Occipital lobe (tissue), 2 donors: ENCODE measurements around the gene ZBTB43. TPM values are rescaled to one million over a fixed set of nuclear protein-coding genes. Genes with fewer than 3 reads are reported as not detected.
"Not testable (repeated sequence)": the region's sequence is repeated elsewhere in the genome, so short reads cannot be mapped to it uniquely, and the experiment has no call there.

Source experiments
- DNase-seq: peaks from one replicate; lab custom pipeline; 2025; lab: John Stamatoyannopoulos, UW
- total RNA-seq: library from RNA; depleted of rRNA; stranded (reverse); fragments of >200 nt; gene quantifications from one replicate; pipeline ENCODE4 v1.2.3, GENCODE V29; 2014

ZBTB43 gene
- total RNA-seq, 1 donor from 2014 or later, result 57.7 TPM

DNA sequence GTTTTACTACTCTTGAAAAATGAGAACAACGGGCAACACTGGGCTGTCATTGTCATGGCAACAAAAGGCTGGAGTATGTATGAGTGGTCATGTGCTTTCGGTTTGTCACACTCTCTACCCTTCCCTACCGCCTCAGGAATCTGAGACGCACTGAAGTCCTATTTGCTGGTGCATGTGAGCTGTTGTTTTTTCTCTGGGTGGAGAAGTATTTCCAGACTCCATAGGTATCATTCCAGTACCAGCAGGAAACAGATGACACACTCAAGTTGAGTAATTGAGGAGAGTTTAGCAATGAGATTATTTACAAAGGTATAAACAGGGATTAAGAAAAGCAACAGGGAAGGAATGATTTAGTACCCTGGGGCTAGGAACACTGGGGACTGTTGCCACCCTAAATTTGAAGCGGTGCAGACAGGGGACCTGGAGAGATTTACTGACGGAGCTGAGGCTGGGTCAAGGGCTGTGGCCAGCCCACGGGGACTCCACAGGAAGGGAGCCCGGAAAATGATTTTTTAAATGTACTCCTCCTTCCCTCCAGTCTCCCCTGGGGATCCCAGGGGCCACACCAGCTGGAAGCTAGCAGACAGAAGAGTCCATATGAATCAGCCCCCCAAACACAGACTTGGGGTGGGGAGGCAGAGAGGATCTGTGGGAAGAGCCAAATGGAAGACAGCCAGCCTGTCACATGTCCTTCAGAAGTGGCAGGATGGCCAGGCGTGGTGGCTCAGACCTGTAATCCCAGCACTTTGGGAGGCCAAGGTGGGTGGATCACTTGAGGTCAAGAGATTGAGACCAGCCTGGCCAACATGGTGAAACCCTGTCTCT is 13.2 kb upstream of the ZBTB43 start:
- DNase-seq, result no peak

DNA sequence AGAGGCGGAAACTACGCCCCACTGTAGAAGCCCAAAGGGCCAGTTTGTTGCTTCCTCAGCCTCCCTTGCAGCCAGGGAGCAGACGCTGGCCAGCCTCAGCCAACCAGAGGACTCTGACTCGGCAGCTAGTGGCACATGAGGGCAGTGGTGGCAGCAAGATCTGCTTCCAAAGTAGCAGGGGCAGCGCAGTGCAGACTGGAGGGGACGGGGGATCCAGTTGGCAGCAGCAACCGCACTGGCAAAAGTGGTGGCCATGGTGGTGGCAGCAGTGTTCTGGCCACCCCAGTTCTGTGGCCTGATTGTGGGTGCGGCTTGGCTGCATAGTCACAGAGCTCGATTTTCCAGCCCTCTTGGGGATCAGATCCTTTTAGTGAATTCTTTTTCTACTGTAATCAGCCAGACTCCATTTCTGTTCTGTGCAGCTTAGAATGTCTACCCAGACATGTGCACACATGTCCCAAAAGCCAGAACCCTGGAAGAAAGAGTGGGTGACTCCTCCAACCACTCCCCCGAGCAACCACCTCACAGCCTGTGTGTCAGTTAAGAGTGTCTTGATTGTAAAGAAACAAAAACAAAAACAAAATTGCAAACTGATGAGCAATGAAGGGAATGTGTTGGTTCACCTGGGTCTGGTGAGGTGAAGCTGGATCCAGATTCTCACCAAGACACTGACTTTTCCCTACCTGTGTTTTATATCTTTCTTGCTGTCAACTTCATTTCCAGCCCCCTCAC is 11.0 kb upstream of the ZBTB43 start:
- DNase-seq, result no peak

DNA sequence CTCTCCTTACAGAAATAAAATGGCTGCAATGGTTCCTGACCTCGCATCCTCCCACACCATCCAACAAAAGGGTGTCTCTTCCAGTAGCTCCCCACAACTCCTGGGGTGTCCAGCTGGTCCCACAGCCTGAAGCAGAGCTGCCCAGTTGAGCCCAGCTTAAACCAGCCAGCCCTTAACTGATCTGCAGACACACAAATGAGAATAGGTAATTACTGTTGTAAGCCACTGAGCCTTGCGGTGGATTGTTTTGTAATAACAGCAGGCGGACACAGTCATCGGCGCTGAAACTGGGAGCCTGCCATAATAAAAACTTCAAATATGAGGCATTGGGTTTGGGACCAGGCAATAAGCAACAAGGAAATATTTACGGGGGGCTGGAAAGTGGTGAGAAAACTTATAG is 10.4 kb upstream of the ZBTB43 start:
- no peak for DNase-seq

DNA sequence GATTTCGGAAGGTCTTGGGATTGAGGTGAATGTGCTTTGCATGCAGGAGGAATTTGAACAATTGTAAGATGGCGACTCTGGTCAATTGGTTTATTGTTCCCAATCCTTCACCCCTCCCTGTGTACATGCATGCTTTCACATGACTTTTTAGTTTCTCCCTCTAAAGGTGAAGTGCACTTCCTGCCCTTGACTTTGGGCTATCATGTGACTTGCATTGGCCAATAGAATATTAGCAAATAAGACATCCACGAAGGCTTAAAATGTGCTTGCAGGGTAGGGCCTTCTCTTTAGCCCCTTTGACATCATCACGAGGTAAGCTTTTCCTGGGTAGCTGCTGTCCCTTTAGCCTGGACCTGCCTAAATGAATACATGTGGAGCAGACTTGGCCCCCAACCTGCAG is 8.1 kb upstream of the ZBTB43 start:
- DNase-seq, result no peak

DNA sequence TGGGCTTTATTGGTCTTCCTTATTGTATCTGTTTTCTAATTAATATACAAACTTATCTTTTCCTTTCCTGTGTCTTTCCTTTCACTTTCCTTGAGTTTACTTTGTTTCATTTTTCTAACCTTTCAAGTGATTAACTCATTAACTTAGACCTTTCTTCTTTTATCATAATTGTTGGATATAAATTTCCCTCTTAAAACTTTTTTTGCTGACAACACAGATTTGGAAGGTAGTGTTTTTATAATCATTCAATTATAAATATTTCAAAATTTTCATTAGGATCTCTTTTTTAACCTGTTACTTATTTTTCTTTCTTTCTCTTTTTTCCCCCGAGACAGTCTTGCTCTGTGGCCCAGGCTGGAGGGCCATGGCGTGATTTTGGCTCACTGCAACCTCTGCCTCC is 6.9 kb upstream of the ZBTB43 start:
- no peak for DNase-seq

DNA sequence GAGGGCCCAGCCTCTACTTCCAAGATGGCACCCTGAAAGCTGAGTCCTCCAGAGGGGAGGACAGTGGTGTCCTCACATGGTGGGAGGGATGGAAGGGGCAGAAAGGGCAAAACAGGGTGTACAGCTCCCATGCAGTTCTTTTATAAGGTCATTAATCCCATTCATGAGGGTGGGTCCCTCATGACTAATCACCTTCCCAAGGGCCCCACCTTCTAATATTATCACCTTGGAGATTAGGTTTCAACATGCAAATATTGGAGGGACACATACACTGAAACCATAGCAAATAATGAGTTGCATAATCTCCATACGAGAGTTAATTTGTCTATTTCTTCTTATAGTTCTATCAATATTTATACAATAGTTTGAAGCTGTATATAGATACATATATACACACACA is 5.8 kb upstream of the ZBTB43 start:
- no peak for DNase-seq

DNA sequence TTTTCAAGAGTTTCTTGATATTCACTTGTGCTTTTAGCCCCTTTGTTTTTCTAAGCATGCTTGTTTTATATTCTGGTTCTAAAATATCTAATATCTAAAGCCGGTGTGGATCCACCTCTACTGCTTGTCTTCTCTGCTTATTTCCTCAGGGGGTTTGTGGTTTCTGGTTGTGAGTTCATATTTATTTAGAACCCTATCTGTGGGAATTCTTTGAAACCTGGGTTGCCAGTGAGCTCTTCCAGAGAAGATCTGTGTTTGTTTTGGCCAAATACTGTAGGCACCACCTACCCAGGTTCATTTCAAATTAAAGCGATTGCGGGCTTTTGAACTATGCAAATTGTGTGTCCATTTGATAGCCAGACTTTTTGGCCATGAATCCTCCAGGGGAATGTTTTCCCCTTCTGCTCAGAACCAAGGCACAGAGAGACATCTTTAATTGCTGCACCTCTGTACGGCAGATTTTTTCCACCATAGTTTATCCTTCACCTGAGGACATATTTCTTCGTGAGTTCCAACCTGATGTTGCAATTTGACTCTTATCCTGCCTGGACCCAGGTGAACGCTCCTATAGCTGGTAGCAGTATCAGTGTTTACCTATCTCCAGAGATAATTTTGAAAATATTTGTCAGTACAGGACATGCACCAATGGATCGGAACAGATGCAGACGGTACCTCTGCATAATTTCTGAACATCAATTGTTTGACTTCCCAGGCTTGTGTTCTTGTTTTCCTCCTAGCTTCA is 2.4 kb upstream of the ZBTB43 start:
- DNase-seq, result no peak

DNA sequence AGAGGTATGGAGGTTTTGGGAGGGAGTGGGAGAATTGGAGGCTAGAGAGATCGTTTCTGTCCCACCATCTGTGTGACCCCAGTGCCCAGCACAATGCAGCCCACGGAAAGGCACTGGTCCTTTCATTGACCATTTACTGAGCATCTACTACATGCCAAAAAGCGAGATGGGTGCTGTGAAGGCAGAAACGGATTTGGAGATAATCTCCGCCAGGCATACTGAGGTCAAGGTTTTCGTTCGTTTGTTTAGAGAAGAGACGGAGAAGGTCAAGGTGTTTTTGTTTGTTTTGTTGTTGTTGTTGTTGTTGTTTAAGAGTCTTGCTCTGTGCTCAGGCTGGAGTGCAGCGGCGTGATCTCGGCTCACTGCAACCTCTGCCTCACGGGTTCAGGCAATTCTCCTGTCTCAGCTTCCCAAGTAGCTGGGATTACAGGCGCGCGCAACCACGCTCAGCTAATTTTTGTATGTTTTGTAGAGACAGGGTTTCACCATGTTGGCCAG is 593 bp upstream of the ZBTB43 start:
- DNase-seq, result no peak

DNA sequence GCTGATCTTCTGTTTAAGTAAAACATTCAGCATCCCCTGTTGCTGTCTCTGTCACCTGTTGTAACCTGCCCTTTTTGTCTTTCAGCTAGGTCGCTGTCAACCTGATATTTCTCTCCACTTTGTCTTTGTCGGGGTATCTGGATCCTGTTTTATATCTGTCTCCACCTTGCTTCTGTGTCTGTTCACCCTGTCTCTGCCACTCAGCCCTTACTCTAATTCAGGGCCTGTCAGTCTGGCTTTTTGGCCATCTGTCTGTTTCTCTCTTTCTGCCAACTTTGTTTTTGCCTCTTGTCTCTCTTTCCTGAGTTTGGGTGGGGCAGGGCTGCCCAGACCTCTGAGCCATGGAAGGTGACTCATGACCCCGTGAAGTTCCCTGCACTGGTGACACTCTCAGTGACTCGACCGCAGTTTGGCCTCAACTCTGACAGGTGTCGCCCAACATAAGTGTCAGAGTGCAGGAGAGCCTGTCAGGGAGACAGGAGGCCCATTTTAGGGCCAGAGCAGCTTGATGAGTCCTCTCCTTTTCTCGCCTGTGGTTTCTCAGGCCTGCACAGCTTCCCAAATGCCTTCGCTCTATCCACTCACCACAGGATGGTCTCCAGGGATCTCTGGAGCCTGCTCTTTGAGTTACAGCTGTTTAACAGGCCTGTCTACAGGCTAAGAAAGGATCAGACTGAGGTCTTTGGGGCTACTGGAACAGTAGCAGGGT is 868 bp downstream of the ZBTB43 start:
- DNase-seq, result no peak

DNA sequence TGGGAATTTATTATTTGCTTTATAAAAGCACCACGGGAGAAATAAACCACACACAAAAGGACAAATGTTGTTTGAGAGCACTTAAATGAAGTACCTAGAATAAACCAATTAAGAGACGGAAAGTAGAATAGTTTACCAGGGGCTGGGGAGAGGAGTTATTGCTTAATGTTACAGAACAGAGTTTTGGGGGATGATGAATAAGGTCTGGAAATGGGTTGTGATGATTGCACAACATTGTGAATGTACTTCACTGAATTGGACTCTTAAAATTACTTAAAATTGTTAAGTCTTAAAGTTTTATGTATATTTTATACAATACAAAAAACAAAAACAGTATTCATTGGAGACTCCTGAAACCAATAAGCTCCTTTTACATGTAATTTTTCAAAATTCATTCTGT is 1.5 kb downstream of the ZBTB43 start:
- DNase-seq, result no peak

DNA sequence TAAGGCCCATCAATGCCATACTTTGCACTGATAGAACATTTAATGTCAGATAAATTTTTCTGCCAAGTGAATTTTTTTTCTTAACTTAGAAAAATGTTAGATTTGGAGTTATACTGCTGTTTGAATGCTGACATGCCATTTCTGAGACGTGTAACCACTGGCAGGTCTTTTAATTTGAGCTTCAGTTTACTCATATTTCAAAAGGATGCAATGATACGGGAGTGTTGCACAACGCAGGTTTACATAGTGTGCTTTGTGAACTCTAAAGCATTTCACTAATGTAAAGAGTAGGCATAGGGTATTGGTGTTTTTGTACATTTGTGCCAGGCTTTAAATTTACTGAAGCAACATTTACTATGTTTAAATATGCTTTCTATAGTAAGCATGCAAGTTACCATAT is 4.2 kb downstream of the ZBTB43 start:
- DNase-seq, result no peak

DNA sequence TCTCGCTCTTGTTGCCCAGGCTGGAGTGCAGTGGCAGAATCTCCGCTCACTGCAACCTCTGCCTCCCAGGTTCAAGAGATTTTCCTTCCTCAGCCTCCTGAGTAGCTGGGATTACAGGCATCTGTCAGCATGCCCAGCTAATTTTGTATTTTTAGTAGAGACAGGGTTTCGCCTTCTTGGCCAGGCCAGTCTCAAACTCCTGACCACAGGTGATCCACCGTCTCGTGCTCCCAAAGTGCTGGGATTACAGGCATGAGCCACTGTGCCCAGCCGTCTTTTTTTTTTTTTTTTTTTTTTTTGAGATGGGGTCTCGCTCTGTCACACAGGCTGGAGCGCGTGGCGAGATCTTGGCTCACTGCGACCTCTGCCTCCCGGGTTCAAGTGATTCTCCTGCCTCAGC is 5.4 kb downstream of the ZBTB43 start:
- DNase-seq, result not testable (repeated sequence)

DNA sequence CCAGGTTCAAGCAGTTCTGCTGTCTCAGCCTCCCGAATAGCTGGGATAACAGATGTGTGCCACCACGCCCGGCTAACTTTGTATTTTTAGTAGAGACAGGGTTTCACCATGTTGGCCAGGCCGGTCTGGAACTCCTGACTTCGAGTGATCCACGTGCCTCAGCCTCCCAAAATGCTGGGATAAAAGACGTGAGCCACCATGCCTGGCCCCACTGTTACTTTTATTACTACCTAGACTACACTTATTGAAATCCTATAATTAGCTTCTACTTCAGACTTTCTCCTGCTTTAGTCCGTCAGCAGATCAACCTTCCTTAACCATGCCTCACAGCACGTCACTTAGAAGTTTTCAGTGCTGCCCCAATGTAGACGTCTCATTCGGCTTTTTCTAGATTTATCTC is 8.2 kb downstream of the ZBTB43 start:
- no peak for DNase-seq

DNA sequence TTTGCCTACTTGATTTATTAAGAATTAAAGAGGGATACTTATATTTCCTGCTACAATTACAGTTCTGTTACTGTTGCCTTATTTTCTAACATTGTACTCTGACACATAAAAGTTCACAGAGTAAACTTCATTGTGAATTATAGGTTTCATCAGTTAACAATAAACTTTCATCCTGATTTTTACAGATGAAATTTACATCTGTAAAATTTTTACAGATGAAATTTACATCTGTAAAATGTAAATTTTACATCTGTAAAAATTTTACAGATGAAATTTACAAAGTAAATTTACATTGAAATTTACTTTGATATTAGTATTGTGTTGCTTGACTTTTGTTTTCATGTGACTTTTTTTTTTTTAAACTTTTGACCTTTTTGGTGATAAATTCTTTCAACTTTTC is 9.3 kb downstream of the ZBTB43 start:
- no peak for DNase-seq

DNA sequence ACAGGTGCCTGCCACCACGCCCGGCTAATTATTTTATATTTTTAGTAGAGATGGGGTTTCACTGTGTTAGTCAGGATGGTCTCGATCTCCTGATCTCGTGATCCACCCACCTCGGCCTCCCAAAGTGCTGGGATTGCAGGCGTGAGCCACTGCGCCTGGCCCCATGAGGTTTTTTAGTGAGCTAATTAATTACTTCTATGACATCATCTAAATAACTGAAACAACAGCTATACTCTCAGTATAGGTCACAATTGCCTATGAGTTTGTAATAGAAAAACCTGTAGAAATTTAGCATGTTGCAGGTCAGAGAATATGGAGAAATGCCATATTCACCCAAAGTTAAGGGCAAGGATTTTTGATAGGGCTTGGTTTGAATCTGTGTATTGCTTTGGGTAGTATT is 12.8 kb downstream of the ZBTB43 start:
- not testable (repeated sequence) for DNase-seq

DNA sequence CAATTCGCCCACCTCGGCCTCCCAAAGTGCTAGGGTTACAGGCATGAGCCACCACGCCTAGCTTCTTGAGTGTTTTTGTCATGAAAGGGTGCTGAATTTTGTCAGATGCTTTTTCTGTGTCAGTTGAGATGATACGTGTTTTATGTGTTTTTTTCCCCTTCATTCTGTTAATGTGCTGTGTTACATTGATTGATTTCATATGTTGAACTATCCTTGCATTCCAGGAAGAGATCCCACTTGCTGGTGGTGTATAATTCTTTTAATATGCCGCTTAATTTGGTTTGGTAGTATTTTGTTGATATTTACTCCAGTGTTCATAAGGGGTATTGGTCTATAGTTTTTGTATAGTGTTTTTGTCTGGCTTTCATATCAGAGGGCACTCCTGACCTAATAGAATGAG is 13.6 kb downstream of the ZBTB43 start:
- DNase-seq, result no peak

DNA sequence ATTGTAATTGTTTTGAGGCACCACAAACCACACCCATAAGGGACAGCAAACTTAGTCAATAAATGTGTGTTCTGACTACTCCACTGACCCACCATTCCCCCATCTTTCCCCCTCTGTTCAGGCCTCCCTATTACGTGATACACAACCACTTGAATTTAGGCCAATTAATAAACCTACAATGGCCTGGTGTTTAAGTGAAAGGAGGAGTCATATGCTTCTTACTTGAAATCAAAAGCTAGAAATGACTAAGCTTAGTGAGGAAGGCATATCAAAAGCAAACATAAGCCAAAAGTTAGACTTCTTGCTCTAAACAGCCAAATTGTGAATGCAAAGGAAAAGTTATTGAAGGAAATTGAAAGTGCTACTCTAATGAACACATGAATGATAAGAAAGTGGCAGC is 14.6 kb downstream of the ZBTB43 start:
- DNase-seq, result no peak

DNA sequence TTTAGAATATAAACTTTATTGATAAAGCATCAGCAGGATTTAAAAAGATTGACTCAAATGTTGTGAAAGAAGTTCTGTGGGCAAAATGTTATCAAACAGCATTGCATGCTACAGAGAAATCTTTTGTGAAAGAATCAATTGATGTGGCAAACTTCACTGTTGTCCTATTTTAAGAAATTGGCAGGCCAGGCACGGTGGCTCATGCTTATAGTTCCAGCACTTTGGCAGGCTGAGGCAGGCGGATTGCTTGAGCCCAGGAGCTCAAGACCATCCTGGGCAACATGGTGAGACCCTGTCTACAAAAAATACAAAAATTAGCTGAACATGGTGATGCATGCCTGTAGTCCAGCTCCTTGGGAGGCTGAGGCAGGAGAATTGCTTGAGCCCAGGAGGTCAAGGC is 17.4 kb downstream of the ZBTB43 start:
- DNase-seq, result no peak

DNA sequence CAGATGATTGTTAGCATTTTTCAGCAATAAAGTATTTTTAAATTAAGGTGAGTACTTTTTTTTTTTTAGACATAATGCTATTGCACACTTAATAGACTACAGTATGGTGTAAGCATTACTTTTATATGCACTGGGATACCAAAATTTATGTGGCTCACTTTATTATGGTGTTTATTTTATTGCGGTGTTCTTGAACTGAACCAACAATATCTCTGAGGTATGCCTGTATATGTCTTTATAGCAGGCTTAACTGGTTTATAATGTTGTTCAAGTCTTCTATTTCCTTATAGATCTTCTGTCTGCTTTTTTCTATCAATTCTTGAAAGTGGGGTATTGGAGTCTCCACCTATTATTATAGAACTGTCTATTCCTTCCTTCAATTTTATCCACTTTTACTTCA is 18.0 kb downstream of the ZBTB43 start:
- no peak for DNase-seq

DNA sequence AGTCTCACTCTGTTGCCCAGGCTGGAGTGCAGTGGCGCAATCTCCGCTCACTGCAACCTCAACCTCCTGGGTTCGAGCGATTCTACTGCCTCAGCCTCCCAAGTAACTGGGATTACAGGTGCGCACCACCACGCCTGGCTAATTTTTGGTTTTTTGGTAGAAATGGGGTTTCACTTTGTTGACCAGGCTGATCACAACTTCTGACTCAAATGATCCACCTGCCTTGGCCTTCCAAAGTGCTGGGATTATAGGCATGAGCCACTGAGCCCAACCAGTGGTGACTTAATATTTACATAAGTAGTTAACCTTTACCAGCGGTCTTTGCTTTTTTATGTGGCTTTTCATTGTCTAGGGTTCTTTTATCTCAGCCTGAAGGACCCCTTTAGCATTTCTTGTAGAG is 19.2 kb downstream of the ZBTB43 start:
- DNase-seq, result not testable (repeated sequence)

DNA sequence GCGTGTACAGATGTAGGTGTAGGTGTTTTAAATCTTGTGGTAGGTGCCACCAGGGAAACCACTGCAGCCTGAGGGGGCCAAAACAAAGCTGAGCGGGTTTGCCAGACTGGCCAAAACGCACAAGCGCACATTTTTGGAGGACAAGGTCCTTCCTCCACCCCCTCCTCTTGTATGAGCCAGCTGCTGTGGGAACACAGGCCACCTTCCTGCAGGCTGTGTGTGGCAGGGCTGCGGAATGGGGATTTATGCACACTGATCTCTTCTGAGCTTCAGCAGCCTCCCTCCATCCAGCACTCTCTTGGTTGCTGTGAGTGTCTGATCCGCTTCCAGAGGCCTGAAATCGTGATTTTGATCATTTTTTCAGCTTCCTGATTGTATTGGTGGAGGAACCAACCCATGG is 22.4 kb downstream of the ZBTB43 start:
- no peak for DNase-seq

DNA sequence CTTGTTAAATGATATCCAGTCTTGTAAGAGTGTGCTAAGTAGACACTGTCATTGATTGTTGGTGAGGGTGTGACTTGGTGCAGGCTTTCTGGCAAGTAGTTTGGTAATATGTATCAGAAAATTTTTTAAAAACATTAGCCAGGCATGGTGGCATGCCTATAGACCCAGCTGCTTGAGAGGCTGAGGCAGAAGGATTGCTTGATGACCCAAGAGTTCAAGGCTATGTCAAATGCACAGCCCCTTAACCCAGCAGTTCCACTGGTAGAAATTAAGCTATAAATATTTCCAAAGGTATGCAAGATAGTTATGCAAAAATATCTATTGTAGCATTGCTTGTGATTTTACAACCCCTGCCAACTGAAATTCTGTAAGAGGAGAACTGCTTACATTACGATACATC is 24.2 kb downstream of the ZBTB43 start:
- no peak for DNase-seq
